ENCODE results near the gene ZHX3.

DNA sequence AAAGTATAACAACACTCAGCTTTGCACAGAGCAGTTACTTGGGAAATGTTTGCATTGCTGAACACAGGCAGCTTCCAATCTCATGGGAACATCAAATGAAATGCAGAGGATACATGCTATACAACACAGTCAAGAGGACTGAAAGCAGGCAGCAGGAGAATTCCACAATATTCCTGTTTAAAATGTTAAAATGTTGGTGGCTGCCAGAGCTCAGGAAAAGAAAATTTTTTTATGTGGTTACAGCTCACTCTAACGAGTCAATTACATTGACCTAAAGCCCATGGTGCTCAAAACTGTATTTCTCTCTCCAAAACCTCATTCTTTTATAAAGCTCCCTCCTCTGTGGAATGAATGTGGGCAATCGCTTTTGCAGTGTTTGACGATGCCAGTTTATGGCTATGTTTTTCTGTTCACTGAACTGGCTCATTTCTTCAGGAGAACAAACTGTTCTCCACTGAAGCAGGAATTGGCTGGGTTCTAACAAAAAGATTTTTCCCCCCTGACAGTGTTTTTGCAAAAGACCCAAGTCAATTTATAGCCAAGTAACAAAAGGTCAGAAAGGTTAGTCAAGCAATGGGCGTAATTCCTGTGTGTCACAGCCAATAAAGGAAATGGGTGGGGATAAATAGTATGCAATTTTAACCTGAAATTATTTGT, 69.0 kb downstream of the ZHX3 start:
- TF ChIP-seq, protein P1, sequence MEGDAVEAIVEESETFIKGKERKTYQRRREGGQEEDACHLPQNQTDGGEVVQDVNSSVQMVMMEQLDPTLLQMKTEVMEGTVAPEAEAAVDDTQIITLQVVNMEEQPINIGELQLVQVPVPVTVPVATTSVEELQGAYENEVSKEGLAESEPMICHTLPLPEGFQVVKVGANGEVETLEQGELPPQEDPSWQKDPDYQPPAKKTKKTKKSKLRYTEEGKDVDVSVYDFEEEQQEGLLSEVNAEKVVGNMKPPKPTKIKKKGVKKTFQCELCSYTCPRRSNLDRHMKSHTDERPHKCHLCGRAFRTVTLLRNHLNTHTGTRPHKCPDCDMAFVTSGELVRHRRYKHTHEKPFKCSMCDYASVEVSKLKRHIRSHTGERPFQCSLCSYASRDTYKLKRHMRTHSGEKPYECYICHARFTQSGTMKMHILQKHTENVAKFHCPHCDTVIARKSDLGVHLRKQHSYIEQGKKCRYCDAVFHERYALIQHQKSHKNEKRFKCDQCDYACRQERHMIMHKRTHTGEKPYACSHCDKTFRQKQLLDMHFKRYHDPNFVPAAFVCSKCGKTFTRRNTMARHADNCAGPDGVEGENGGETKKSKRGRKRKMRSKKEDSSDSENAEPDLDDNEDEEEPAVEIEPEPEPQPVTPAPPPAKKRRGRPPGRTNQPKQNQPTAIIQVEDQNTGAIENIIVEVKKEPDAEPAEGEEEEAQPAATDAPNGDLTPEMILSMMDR (conservative IDR thresholded peaks at IDR 0.05; ENCODE audit: low read depth, low read length) = no peak
- TF ChIP-seq FOS (IDR thresholded peaks at IDR 0.05; ENCODE audit: low read depth, low read length) = no peak
- no peak for TF ChIP-seq USF2 (IDR thresholded peaks at IDR 0.05; ENCODE audit: low read depth, low read length)
- no peak for TF ChIP-seq POLR2A (IDR thresholded peaks at IDR 0.05; ENCODE audit: low read depth, low read length)
- no peak for TF ChIP-seq RAD21 (IDR thresholded peaks at IDR 0.05; ENCODE audit: low read length)
- TF ChIP-seq CEBPB (IDR thresholded peaks at IDR 0.05; ENCODE audit: low read depth, low read length) = no peak
- TF ChIP-seq ELK1 (IDR thresholded peaks at IDR 0.05; ENCODE audit: borderline replicate concordance, low read depth, low read length) = no peak
- no peak for TF ChIP-seq SMC3 (IDR thresholded peaks at IDR 0.05; ENCODE audit: low read depth, low read length)
- no peak for TF ChIP-seq CHD1 (IDR thresholded peaks at IDR 0.05; ENCODE audit: low read depth, low read length)
- TF ChIP-seq MAFK (IDR thresholded peaks at IDR 0.05; ENCODE audit: low read depth, low read length) = no peak
- no peak for TF ChIP-seq BHLHE40 (IDR thresholded peaks at IDR 0.05; ENCODE audit: low read depth, low read length)
- no peak for TF ChIP-seq RFX5 (IDR thresholded peaks at IDR 0.05; ENCODE audit: low read depth, low read length)
